HCT116 (cell line): ENCODE data around the gene ADARB2.

Experiments used
- EZH2 ChIP-seq: fragments of 200-600 bp; sonication (generic); IDR thresholded peaks from 2 replicates; pipeline ENCODE4 v1.6.1; 2017; ENCODE audit warnings: antibody characterized with exemption, mixed run types
- JUND ChIP-seq: IDR thresholded peaks from 2 replicates; pipeline ENCODE4 v1.6.1; 2012
- POLR2A ChIP-seq: IDR thresholded peaks from 2 replicates; pipeline ENCODE4 v1.7.0; 2011; ENCODE audit warnings: borderline replicate concordance; ENCODE audit not compliant: insufficient read depth, insufficient read length; ENCODE audit errors: extremely low read depth
- POLR2AphosphoS5 ChIP-seq: IDR thresholded peaks from 2 replicates; pipeline ENCODE4 v1.6.1; 2011; ENCODE audit warnings: mild to moderate bottlenecking, low read depth, low read length, moderate library complexity
- RAD21 ChIP-seq: IDR thresholded peaks from 2 replicates; pipeline ENCODE4 v1.6.1; 2012; ENCODE audit warnings: low read depth, mild to moderate bottlenecking
- ZNF274 ChIP-seq: fragments of 200-500 bp; sonication (Bioruptor generic); IDR thresholded peaks from 2 replicates; pipeline ENCODE4 v1.6.1; 2014; ENCODE audit warnings: mild to moderate bottlenecking, low read depth, low read length, inconsistent platforms
- TF ChIP-seq, protein P1 (sequence below), 3 experiments: fragments of 200-600 bp in 1 of 3; sonication (generic) in 1 of 3; IDR thresholded peaks in 2 of 3; conservative IDR thresholded peaks in 1 of 3; 2 replicates each; pipeline ENCODE4 v1.5.1; 2012 to 2017; ENCODE audit warnings: low read depth in 2 of 3, low read length in 2 of 3, antibody characterized with exemption in 1 of 3, borderline replicate concordance in 1 of 3, control low read depth in 1 of 3, mild to moderate bottlenecking in 1 of 3, mixed read lengths in 1 of 3, mixed run types in 1 of 3, moderate library complexity in 1 of 3; ENCODE audit not compliant: insufficient read depth in 1 of 3

DNA sequence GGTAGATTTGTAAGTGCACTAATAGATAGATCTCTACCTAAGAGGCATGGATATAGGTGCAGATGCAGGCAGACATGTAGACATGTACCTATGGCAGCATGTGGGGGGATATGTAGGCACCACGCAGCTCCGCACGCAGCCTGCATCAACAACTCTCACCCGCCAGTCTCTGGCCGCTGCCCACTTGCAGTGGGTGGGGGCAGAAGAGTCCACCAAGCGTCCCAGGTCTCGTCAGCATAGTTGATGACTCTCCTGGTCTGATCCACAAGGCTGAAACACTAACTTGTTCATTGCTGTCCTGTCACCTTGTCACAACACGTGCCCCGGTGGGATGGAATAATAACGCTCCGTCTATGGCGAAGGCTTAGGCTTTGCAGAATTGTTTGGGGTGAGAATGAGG, 252.0 kb downstream of the ADARB2 start:
- TF ChIP-seq POLR2A (no peak), EZH2 (no peak), POLR2AphosphoS5 (no peak), ZNF274 (no peak), RAD21 (no peak), JUND (no peak)
- TF ChIP-seq, protein P1, sequence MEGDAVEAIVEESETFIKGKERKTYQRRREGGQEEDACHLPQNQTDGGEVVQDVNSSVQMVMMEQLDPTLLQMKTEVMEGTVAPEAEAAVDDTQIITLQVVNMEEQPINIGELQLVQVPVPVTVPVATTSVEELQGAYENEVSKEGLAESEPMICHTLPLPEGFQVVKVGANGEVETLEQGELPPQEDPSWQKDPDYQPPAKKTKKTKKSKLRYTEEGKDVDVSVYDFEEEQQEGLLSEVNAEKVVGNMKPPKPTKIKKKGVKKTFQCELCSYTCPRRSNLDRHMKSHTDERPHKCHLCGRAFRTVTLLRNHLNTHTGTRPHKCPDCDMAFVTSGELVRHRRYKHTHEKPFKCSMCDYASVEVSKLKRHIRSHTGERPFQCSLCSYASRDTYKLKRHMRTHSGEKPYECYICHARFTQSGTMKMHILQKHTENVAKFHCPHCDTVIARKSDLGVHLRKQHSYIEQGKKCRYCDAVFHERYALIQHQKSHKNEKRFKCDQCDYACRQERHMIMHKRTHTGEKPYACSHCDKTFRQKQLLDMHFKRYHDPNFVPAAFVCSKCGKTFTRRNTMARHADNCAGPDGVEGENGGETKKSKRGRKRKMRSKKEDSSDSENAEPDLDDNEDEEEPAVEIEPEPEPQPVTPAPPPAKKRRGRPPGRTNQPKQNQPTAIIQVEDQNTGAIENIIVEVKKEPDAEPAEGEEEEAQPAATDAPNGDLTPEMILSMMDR (IDR thresholded peaks at IDR 0.05 in 2 of 3, conservative IDR thresholded peaks at IDR 0.05 in 1 of 3; ENCODE audit: borderline replicate concordance in 1 of 3, insufficient read depth in 1 of 3, low read depth in 2 of 3, low read length in 2 of 3) = no peak
